ENCODE measurements around the gene EVI5L. TPM values are rescaled to one million over a fixed set of nuclear protein-coding genes. Genes with fewer than 3 reads are reported as not detected.
A peak's percentile ranks its signal among the peaks of the same experiment; 100 is the strongest.

Gene EVI5L
- polyA plus RNA-seq, 3 donors: 0.76 to 5.7 (median 1.3) TPM

- H3K9me3 Mint-ChIP-seq: peaks cover 2 to 15% (median 5%) of the 10 kb centered on the region in 7 donors
- H3K4me3 Mint-ChIP-seq: no peak overlapping the region
- H3K27me3 ChIP-seq (ENCODE audit: control insufficient read depth in 2 of 2, insufficient read depth in 2 of 2, low read length in 2 of 2): peaks cover 8 to 26% of the 10 kb centered on the region in 2 donors
- DNase-seq: no peak
- peak overlapping the region in 1 of 7 donors; percentile 58 for H3K27ac Mint-ChIP-seq
- TF ChIP-seq, protein P1, sequence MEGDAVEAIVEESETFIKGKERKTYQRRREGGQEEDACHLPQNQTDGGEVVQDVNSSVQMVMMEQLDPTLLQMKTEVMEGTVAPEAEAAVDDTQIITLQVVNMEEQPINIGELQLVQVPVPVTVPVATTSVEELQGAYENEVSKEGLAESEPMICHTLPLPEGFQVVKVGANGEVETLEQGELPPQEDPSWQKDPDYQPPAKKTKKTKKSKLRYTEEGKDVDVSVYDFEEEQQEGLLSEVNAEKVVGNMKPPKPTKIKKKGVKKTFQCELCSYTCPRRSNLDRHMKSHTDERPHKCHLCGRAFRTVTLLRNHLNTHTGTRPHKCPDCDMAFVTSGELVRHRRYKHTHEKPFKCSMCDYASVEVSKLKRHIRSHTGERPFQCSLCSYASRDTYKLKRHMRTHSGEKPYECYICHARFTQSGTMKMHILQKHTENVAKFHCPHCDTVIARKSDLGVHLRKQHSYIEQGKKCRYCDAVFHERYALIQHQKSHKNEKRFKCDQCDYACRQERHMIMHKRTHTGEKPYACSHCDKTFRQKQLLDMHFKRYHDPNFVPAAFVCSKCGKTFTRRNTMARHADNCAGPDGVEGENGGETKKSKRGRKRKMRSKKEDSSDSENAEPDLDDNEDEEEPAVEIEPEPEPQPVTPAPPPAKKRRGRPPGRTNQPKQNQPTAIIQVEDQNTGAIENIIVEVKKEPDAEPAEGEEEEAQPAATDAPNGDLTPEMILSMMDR (IDR thresholded peaks at IDR 0.05): no peak
- no peaks in the 10 kb centered on the region for H3K36me3 ChIP-seq (replicated peaks in 1 of 2; ENCODE audit: control insufficient read depth in 1 of 2, insufficient read depth in 2 of 2, low read length in 2 of 2)
- WGBS (ENCODE audit: insufficient coverage): 88% methylated on average over 3 of the region's 8 CpGs
- H3K27me3 Mint-ChIP-seq (ENCODE audit: low read depth in 3 of 3): peaks cover 32 to 53% (median 50%) of the 10 kb centered on the region in 3 donors
- no peak overlapping the region for H3K9ac ChIP-seq (ENCODE audit: insufficient read depth, low read length, poor library complexity, severe bottlenecking)
- peaks cover 7% of the 10 kb centered on the region for H3K4me1 Mint-ChIP-seq
- H3K79me2 ChIP-seq (ENCODE audit: insufficient read depth, low read length): no peaks in the 10 kb centered on the region
- H3K4me1 ChIP-seq (ENCODE audit: control insufficient read depth in 1 of 2, insufficient read depth in 2 of 2, low read length in 2 of 2): peaks cover 2 to 7% of the 10 kb centered on the region in 2 donors
- H2AFZ ChIP-seq (ENCODE audit: insufficient read depth, low read depth, low read length, poor library complexity, severe bottlenecking): no peak overlapping the region
- H3K27ac ChIP-seq (ENCODE audit: low read depth in 1 of 2, low read length in 2 of 2): no peak overlapping the region
- H3K4me2 ChIP-seq (replicated peaks; ENCODE audit: extremely low read depth, low read length, poor library complexity, severe bottlenecking): no peak overlapping the region
- H3K36me3 Mint-ChIP-seq: peaks cover 0 to 3% of the 10 kb centered on the region in 2 donors
- no peaks in the 10 kb centered on the region for H4K20me1 ChIP-seq (ENCODE audit: insufficient read depth, low read length)
- intact Hi-C loops (cut with micrococcal nuclease): no loop called here
- peaks cover 0 to 3% of the 10 kb centered on the region in 2 donors for H3K9me3 ChIP-seq (replicated peaks in 1 of 2; ENCODE audit: control insufficient read depth in 1 of 2, insufficient read depth in 1 of 2, low read length in 2 of 2)
- H3K4me3 ChIP-seq (replicated peaks in 1 of 3; ENCODE audit: low read depth in 2 of 3, low read length in 3 of 3): no peak overlapping the region
Observed at GRCh38 chr19:7885818-7886217, 55.8 kb downstream of the EVI5L start.

DNA sequence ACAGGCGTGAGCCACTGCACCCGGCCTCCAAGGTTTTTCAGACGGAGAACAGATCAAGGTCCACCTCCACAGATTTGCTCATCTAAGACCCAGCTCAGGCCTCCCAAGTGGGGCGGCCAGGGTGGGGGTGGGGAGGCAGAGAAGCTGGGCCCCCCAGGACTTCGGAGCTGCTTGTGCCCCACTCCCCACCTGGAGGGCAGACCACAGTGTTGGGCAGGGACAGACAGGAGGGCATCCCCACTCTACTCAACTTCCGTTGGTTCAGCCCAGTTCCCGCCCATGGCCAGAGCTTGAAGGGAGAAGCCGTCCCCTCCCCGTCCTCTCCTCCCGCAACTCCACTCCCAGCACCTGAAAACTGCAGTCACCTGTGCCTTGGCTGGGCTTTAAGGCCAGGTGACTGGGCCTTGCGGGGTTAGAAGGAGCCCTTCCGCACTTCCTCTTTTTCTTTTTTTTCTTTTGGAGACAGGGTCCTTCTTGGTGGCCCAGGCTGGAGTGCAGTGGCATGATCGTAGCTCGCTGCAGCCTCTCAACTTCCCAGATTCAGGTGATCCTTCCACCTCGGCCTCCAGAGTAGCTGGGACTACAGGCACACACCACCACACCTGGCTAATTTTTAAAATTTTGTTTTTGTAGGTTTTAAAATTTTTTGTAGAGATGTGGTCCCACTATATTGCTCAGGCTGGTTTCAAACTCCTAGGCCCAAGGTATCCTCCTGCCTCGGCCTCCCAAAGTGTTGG lies 57.6 kb downstream of the EVI5L start:
- TF ChIP-seq, protein P1 (IDR thresholded peaks at IDR 0.05): no peak
- peak overlapping the region in 1 of 7 donors; percentile 50 for H3K27ac Mint-ChIP-seq
- no peak overlapping the region for H3K9ac ChIP-seq (ENCODE audit: insufficient read depth, low read length, poor library complexity, severe bottlenecking)
- peaks cover 2 to 7% of the 10 kb centered on the region in 2 donors for H3K4me1 ChIP-seq (ENCODE audit: control insufficient read depth in 1 of 2, insufficient read depth in 2 of 2, low read length in 2 of 2)
- peaks cover 0 to 10% (median 0%) of the 10 kb centered on the region in 7 donors for H3K9me3 Mint-ChIP-seq
- no peak overlapping the region for H3K27ac ChIP-seq (ENCODE audit: low read depth in 1 of 2, low read length in 2 of 2)
- H4K20me1 ChIP-seq (ENCODE audit: insufficient read depth, low read length): no peaks in the 10 kb centered on the region
- H3K4me3 ChIP-seq (replicated peaks in 1 of 3; ENCODE audit: low read depth in 2 of 3, low read length in 3 of 3): no peak overlapping the region
- intact Hi-C loops (cut with micrococcal nuclease): no loop called here
- H3K36me3 ChIP-seq (replicated peaks in 1 of 2; ENCODE audit: control insufficient read depth in 1 of 2, insufficient read depth in 2 of 2, low read length in 2 of 2): no peaks in the 10 kb centered on the region
- no peak overlapping the region for H3K4me2 ChIP-seq (replicated peaks; ENCODE audit: extremely low read depth, low read length, poor library complexity, severe bottlenecking)
- no peak for DNase-seq
- WGBS (ENCODE audit: insufficient coverage): 58% methylated on average over 9 of the region's 16 CpGs
- H3K79me2 ChIP-seq (ENCODE audit: insufficient read depth, low read length): no peaks in the 10 kb centered on the region
- peaks cover 7% of the 10 kb centered on the region for H3K4me1 Mint-ChIP-seq
- peaks cover 43 to 60% (median 58%) of the 10 kb centered on the region in 3 donors for H3K27me3 Mint-ChIP-seq (ENCODE audit: low read depth in 3 of 3)
- H3K9me3 ChIP-seq (replicated peaks in 1 of 2; ENCODE audit: control insufficient read depth in 1 of 2, insufficient read depth in 1 of 2, low read length in 2 of 2): no peaks in the 10 kb centered on the region
- no peak overlapping the region for H2AFZ ChIP-seq (ENCODE audit: insufficient read depth, low read depth, low read length, poor library complexity, severe bottlenecking)
- peaks cover 0 to 3% of the 10 kb centered on the region in 2 donors for H3K36me3 Mint-ChIP-seq
- H3K27me3 ChIP-seq (ENCODE audit: control insufficient read depth in 2 of 2, insufficient read depth in 2 of 2, low read length in 2 of 2): peaks cover 8 to 26% of the 10 kb centered on the region in 2 donors
- peak overlapping the region in 1 of 2 donors; percentile 81 for H3K4me3 Mint-ChIP-seq
